Fibroblast of the conjunctiva (primary cell): ENCODE measurements around the gene BAG1.

Experiments used
- DNase-seq: peaks from one replicate; pipeline ENCODE4 v3.0.0-alpha.2; 2010; ENCODE audit warnings: low read depth

BAG1 gene

GRCh38 chr9:33264473-33265177 lies at the start of gene BAG1, which contains the start of gene CHMP5:
Gene BAG1 (minus strand): TSS chr9:33264708.
Gene CHMP5 (plus strand): TSS chr9:33265049. CDS start chr9:33265079, 30 bp downstream.
- DNase-seq, result peak; percentile 99

GRCh38 chr9:33311953-33312352 lies 47.4 kb upstream of the BAG1 start:
- no peak for DNase-seq

- DNase-seq, result no peak
Measured at GRCh38 chr9:33310748-33311147, 46.2 kb upstream of the BAG1 start.

GRCh38 chr9:33309903-33310302 lies 45.4 kb upstream of the BAG1 start:
- no peak for DNase-seq

GRCh38 chr9:33307067-33307466 lies 42.6 kb upstream of the BAG1 start:
- DNase-seq, result no peak

- no peak for DNase-seq
Measured at GRCh38 chr9:33306037-33306436, 41.5 kb upstream of the BAG1 start.

GRCh38 chr9:33304362-33304761 lies 39.9 kb upstream of the BAG1 start:
- DNase-seq, result no peak

- DNase-seq, result no peak
Measured at GRCh38 chr9:33300546-33300945, 36.0 kb upstream of the BAG1 start.

- no peak for DNase-seq
Measured at GRCh38 chr9:33297432-33297831, 32.9 kb upstream of the BAG1 start.

GRCh38 chr9:33295571-33295970 lies 31.1 kb upstream of the BAG1 start:
- no peak for DNase-seq

GRCh38 chr9:33294670-33295432 lies 30.3 kb upstream of the BAG1 start:
- no peak for DNase-seq

GRCh38 chr9:33293782-33294181 lies 29.3 kb upstream of the BAG1 start:
- no peak for DNase-seq

GRCh38 chr9:33291901-33292300 lies 27.4 kb upstream of the BAG1 start:
- DNase-seq, result no peak

GRCh38 chr9:33291031-33291397 lies 26.5 kb upstream of the BAG1 start:
- no peak for DNase-seq

GRCh38 chr9:33290247-33291030 lies 25.9 kb upstream of the BAG1 start, which contains the start of gene NFX1:
Gene NFX1 (plus strand): TSS chr9:33290516. CDS start chr9:33290573, 57 bp downstream.
- DNase-seq, result peak; percentile 97

GRCh38 chr9:33289936-33290246 lies 25.4 kb upstream of the BAG1 start:
- no peak for DNase-seq

- no peak for DNase-seq
Measured at GRCh38 chr9:33289496-33289895, 25.0 kb upstream of the BAG1 start.

GRCh38 chr9:33288828-33289483 lies 24.4 kb upstream of the BAG1 start:
- no peak for DNase-seq

- DNase-seq, result no peak
Measured at GRCh38 chr9:33288235-33288634, 23.7 kb upstream of the BAG1 start.

GRCh38 chr9:33287087-33287490 lies 22.6 kb upstream of the BAG1 start:
- DNase-seq, result peak; percentile 73

- DNase-seq, result no peak
Measured at GRCh38 chr9:33285502-33285901, 21.0 kb upstream of the BAG1 start.

GRCh38 chr9:33277484-33277883 lies 13.0 kb upstream of the BAG1 start:
- no peak for DNase-seq
